ENCODE data around the gene DNAH6.

DNA sequence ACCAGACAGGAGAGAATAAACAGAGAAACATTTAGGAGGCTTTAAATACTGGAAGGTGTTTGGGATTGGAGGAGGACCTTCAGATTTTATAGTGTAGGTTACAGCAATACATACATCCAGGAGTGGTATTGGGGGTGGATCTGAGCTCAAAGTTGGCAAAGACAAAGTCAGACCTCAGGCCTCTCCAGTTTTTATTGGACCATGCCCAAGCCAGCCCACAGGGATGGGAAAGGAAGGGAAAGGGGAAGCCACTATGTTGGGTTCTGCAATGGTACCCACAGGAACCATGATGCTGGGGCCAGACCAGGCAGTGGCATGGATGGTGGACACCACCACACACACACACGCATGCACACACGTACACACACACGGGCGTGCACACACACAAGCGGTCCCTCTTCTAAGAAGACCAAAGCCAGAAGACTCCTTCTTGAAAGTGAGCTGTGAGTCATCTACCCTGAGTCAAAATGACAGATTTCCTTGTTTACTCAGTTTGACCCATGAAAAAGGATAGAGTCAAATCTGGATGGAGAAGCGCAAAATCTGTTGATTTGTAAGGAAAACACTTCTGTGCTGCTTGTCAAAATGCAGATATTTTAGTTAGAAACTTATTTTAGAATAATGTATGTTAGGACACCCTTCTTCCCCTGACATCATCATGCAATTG is 276.7 kb downstream of the DNAH6 start:
- no peak for TF ChIP-seq TRAFD1 (CRISPR knock-in tag; IDR thresholded peaks at IDR 0.05; ENCODE audit: borderline replicate concordance)
- TF ChIP-seq, protein P1, sequence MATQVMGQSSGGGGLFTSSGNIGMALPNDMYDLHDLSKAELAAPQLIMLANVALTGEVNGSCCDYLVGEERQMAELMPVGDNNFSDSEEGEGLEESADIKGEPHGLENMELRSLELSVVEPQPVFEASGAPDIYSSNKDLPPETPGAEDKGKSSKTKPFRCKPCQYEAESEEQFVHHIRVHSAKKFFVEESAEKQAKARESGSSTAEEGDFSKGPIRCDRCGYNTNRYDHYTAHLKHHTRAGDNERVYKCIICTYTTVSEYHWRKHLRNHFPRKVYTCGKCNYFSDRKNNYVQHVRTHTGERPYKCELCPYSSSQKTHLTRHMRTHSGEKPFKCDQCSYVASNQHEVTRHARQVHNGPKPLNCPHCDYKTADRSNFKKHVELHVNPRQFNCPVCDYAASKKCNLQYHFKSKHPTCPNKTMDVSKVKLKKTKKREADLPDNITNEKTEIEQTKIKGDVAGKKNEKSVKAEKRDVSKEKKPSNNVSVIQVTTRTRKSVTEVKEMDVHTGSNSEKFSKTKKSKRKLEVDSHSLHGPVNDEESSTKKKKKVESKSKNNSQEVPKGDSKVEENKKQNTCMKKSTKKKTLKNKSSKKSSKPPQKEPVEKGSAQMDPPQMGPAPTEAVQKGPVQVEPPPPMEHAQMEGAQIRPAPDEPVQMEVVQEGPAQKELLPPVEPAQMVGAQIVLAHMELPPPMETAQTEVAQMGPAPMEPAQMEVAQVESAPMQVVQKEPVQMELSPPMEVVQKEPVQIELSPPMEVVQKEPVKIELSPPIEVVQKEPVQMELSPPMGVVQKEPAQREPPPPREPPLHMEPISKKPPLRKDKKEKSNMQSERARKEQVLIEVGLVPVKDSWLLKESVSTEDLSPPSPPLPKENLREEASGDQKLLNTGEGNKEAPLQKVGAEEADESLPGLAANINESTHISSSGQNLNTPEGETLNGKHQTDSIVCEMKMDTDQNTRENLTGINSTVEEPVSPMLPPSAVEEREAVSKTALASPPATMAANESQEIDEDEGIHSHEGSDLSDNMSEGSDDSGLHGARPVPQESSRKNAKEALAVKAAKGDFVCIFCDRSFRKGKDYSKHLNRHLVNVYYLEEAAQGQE (IDR thresholded peaks at IDR 0.05; ENCODE audit: borderline replicate concordance in 1 of 2, low read depth in 1 of 2, low read length in 2 of 2), result no peak
- no peak for TF ChIP-seq ESRRA (CRISPR knock-in tag; IDR thresholded peaks at IDR 0.05; ENCODE audit: low read depth)
- TF ChIP-seq SMAD3 (CRISPR knock-in tag; IDR thresholded peaks at IDR 0.05), result no peak
- no peak for TF ChIP-seq BORCS8-MEF2B (CRISPR knock-in tag; IDR thresholded peaks at IDR 0.05)
- TF ChIP-seq KAT7 (CRISPR knock-in tag; IDR thresholded peaks at IDR 0.05; ENCODE audit: borderline replicate concordance), result no peak
- TF ChIP-seq IRF1 (CRISPR knock-in tag; IDR thresholded peaks at IDR 0.05; ENCODE audit: low read depth), result no peak
- no peak for TF ChIP-seq JUND (CRISPR knock-in tag; IDR thresholded peaks at IDR 0.05)
